HEK293T (cell line): ENCODE measurements around the gene SERPINI1.

ENCODE experiments used
- ARNT ChIP-seq: fragments of 450-650 bp; IDR thresholded peaks from 2 replicates; pipeline ENCODE4 v1.6.1; 2017; ENCODE audit warnings: mild to moderate bottlenecking
- BHLHE40 ChIP-seq: fragments of 450-650 bp; IDR thresholded peaks from 2 replicates; pipeline ENCODE4 v1.6.1; 2016; ENCODE audit warnings: mild to moderate bottlenecking, moderate library complexity, borderline replicate concordance
- ELF4 ChIP-seq: fragments of 450-650 bp; IDR thresholded peaks from 2 replicates; pipeline ENCODE4 v1.6.1; 2017; ENCODE audit warnings: antibody characterized with exemption
- FOXA1 ChIP-seq: fragments of 450-650 bp; IDR thresholded peaks from 2 replicates; pipeline ENCODE4 v1.6.1; 2016; ENCODE audit warnings: mild to moderate bottlenecking
- FOXM1 ChIP-seq: fragments of 450-650 bp; IDR thresholded peaks from 2 replicates; pipeline ENCODE4 v1.6.1; 2017; ENCODE audit warnings: mild to moderate bottlenecking, borderline replicate concordance
- HDGF ChIP-seq: fragments of 450-650 bp; IDR thresholded peaks from 2 replicates; pipeline ENCODE4 v1.6.1; 2017; ENCODE audit warnings: antibody characterized with exemption, borderline replicate concordance
- LEF1 ChIP-seq: fragments of 450-650 bp; IDR thresholded peaks from 2 replicates; pipeline ENCODE4 v1.6.1; 2017; ENCODE audit warnings: mild to moderate bottlenecking, borderline replicate concordance
- SP1 ChIP-seq: fragments of 450-650 bp; IDR thresholded peaks from 2 replicates; pipeline ENCODE4 v1.6.1; 2017
- SUZ12 ChIP-seq: fragments of 450-650 bp; IDR thresholded peaks from 2 replicates; pipeline ENCODE4 v1.6.1; 2016; ENCODE audit warnings: mild to moderate bottlenecking
- TARDBP ChIP-seq: fragments of 450-650 bp; IDR thresholded peaks from 2 replicates; pipeline ENCODE4 v1.6.1; 2016
- TF ChIP-seq, protein P1 (sequence below): fragments of 450-650 bp; IDR thresholded peaks from 2 replicates; pipeline ENCODE4 v1.6.1; 2016

DNA sequence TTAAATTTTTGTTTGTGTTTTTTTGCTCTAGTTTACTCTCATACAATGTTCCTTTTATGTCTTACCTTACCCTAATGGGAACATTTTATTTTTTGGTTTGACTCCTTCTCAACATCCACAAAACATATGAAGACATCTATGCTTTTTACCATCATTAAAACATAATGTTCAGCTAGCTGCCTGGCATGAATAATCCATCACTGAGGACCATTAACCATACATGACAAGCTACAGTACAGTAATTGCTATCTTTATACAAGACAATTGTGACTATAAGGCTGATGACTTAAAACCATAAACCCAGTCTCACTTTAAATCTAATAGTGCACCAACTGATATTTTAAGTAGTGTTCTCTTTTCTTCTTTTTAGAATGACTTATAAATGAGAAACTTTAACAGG lies 13.7 kb downstream of the SERPINI1 start:
- TF ChIP-seq ARNT (no peak), BHLHE40 (no peak), FOXM1 (no peak), HDGF (no peak), TARDBP (no peak), SUZ12 (no peak), SP1 (no peak), ELF4 (no peak), FOXA1 (no peak), LEF1 (no peak)
- TF ChIP-seq, protein P1, sequence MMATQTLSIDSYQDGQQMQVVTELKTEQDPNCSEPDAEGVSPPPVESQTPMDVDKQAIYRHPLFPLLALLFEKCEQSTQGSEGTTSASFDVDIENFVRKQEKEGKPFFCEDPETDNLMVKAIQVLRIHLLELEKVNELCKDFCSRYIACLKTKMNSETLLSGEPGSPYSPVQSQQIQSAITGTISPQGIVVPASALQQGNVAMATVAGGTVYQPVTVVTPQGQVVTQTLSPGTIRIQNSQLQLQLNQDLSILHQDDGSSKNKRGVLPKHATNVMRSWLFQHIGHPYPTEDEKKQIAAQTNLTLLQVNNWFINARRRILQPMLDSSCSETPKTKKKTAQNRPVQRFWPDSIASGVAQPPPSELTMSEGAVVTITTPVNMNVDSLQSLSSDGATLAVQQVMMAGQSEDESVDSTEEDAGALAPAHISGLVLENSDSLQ: no peak
